Transverse colon (tissue), 3 donors: ENCODE measurements around the gene BTG2.

Source experiments
- CTCF ChIP-seq, 5 experiments: fragments of 200-600 bp in 3 of 5; fragments of 450-650 bp in 2 of 5; sonication (generic) in 3 of 5; IDR thresholded peaks; 1 replicate in 2 of 5; 2 replicates in 3 of 5; pipeline ENCODE4 v1.5.1; 2016 to 2017; ENCODE audit warnings: antibody characterized with exemption in 5 of 5, inconsistent platforms in 3 of 5, mild to moderate bottlenecking in 2 of 5, moderate library complexity in 1 of 5
- EP300 ChIP-seq: sonication (generic); formaldehyde crosslinking; IDR thresholded peaks from one replicate; pipeline ENCODE4 v1.6.1; 2017; ENCODE audit warnings: antibody characterized with exemption, low read depth
- POLR2A ChIP-seq: fragments of 450-650 bp; IDR thresholded peaks from one replicate; pipeline ENCODE4 v1.6.1; 2016; ENCODE audit warnings: antibody characterized with exemption, mild to moderate bottlenecking, moderate library complexity

GRCh38 chr1:203305809-203306088 is 430 bp downstream of the BTG2 start:
- TF ChIP-seq CTCF (IDR thresholded peaks at IDR 0.05) (no peak), POLR2A (no peak), EP300 (no peak)
